T-cell (primary cell): ENCODE results near the gene ESRRG. TPM values are rescaled to one million over a fixed set of nuclear protein-coding genes. Genes with fewer than 3 reads are reported as not detected.

Experiments used
- ATAC-seq, 4 experiments: fragments of 200-7000 bp in 3 of 4; fragments of 150-1000 bp in 1 of 4; cut with Tn5 transposase; replicated peaks in 1 of 4; 1 replicate in 3 of 4; 2 replicates in 1 of 4; pipeline ENCODE4 v1.10.0; 2021; ENCODE audit warnings: moderate library complexity in 3 of 4, mild to moderate bottlenecking in 2 of 4, moderate number of reproducible peaks in 1 of 4
- CTCF ChIA-PET, 2 donors: fragments of 300-600 bp; sonication (Branson Sonifier 250); formaldehyde crosslinking; loops; one replicate each; lab custom pipeline; 2022; ENCODE audit warnings: antibody characterized with exemption in 2 of 2; lab: Charles Lee
- POLR2A ChIA-PET, 2 donors: fragments of 300-600 bp; sonication (Branson Sonifier 250); formaldehyde crosslinking; loops; one replicate each; lab custom pipeline; 2022; ENCODE audit warnings: antibody characterized with exemption in 2 of 2; lab: Charles Lee
- DNase-seq, 35 experiments: peaks; one replicate each; pipeline versions ENCODE4 v3.0.0 to v3.0.0-alpha.2; 2013 to 2023
- H3K27ac ChIP-seq: one replicate; pipeline ENCODE4 v1.5.1; 2013; ENCODE audit warnings: low read length
- H3K27me3 ChIP-seq, 2 experiments: replicated peaks in 1 of 2; 1 replicate in 1 of 2; 2 replicates in 1 of 2; pipeline versions ENCODE4 v1.6.1 to v1.7.0; 2013; ENCODE audit warnings: low read length in 1 of 2, mixed read lengths in 1 of 2; ENCODE audit not compliant: control insufficient read depth in 2 of 2, insufficient read depth in 2 of 2; ENCODE audit errors: extremely low read depth in 1 of 2
- H3K36me3 ChIP-seq, 2 donors: 1 replicate in 1 of 2; 2 replicates in 1 of 2; pipeline versions ENCODE4 v1.6.1 to v1.7.0; 2013; ENCODE audit warnings: low read length in 1 of 2; ENCODE audit not compliant: control insufficient read depth in 2 of 2, insufficient read depth in 1 of 2; ENCODE audit errors: extremely low read depth in 1 of 2
- H3K4me1 ChIP-seq, 2 experiments: 1 replicate in 1 of 2; 2 replicates in 1 of 2; pipeline versions ENCODE4 v1.6.1 to v1.7.0; 2013; ENCODE audit warnings: low read length in 2 of 2, mixed read lengths in 1 of 2; ENCODE audit not compliant: insufficient read depth in 2 of 2, control insufficient read depth in 1 of 2; ENCODE audit errors: extremely low read depth in 1 of 2
- H3K4me3 ChIP-seq, 2 donors: 1 replicate in 1 of 2; 2 replicates in 1 of 2; pipeline versions ENCODE4 v1.5.1 to v1.7.0; 2013; ENCODE audit warnings: mild to moderate bottlenecking in 2 of 2, low read length in 1 of 2, moderate library complexity in 1 of 2; ENCODE audit not compliant: control insufficient read depth in 1 of 2; ENCODE audit errors: extremely low read depth in 1 of 2
- H3K9me3 ChIP-seq: 2 replicates; pipeline ENCODE4 v1.7.0; 2013
- H3K27ac Mint-ChIP-seq, 2 donors: one replicate each; pipeline ENCODE4 v1.8.0; 2020 to 2021; ENCODE audit warnings: mild to moderate bottlenecking in 2 of 2, mixed read lengths in 2 of 2
- H3K27me3 Mint-ChIP-seq, 2 donors: one replicate each; pipeline ENCODE4 v1.8.0; 2021 to 2022; ENCODE audit warnings: mixed read lengths in 2 of 2
- H3K36me3 Mint-ChIP-seq: one replicate; pipeline ENCODE4 v1.8.0; 2021; ENCODE audit warnings: mixed read lengths
- H3K4me1 Mint-ChIP-seq, 3 donors: one replicate each; pipeline ENCODE4 v1.8.0; 2020 to 2022; ENCODE audit warnings: mixed read lengths in 3 of 3, mild to moderate bottlenecking in 1 of 3
- H3K4me3 Mint-ChIP-seq, 3 donors: one replicate each; pipeline ENCODE4 v1.8.0; 2020 to 2022; ENCODE audit warnings: mild to moderate bottlenecking in 3 of 3, mixed read lengths in 3 of 3, moderate library complexity in 3 of 3
- H3K9me3 Mint-ChIP-seq, 3 donors: one replicate each; pipeline ENCODE4 v1.8.0; 2020 to 2022; ENCODE audit warnings: mixed read lengths in 3 of 3
- WGBS: methylation state at CpG from one replicate; pipeline ENCODE4 v1.1.5; 2013; ENCODE audit warnings: missing lambda C conversion rate; ENCODE audit not compliant: insufficient coverage; 5-methylcytosine and 5-hydroxymethylcytosine counted together
- total RNA-seq, 35 experiments: library from RNA in 6 of 35; stranded (reverse) in 6 of 35; fragments of 120-200 nt in 1 of 35; gene quantifications; one replicate each; pipeline versions ENCODE4 v1.2.1 to v1.2.4 and lab custom pipeline; 2013 to 2026

Gene ESRRG
- total RNA-seq (under 1 TPM in 1 of 5 donors, not detected in 4; 0.13 TPM), total RNA-seq (lab: John Stamatoyannopoulos, UW) (0 to 0.06 (median 0) reads per million in 29 experiments)
- 0.42 TPM for total RNA-seq (2013)

- Mint-ChIP-seq H3K4me1 (peaks cover 0 to 4% (median 2%) of the 10 kb centered on the region in 3 donors), H3K27me3 (peaks cover 4 to 16% of the 10 kb centered on the region in 2 donors), H3K27ac (no peak within 1 kb of the TSS), H3K4me3 (no peak within 1 kb of the TSS), H3K36me3 (no peaks in the 10 kb centered on the region), H3K9me3 (no peaks in the 10 kb centered on the region)
- ATAC-seq (no peak), DNase-seq (no peak)
- no peaks in the 10 kb centered on the region for H3K4me1 ChIP-seq
- no peak within 1 kb of the TSS for H3K27ac ChIP-seq
- WGBS = no CpG with 5 or more reads among the region's 17 CpGs
- H3K4me3 ChIP-seq = no peak within 1 kb of the TSS
- ChIA-PET CTCF (no interaction called here), POLR2A (interaction anchor here in 1 of 2 donors (1.2 kb wide), 1 partner anchor 16 kb away, joined by 3 read pairs; no protein-coding TSS in a partner anchor)
- H3K36me3 ChIP-seq = no peaks in the 10 kb centered on the region
- H3K27me3 ChIP-seq = peaks cover 2 to 8% of the 10 kb centered on the region in 2 experiments
- H3K9me3 ChIP-seq = no peaks in the 10 kb centered on the region
Measured at GRCh38 chr1:216723274-216723780, at the start of gene ESRRG. TSS of gene ESRRG (minus strand) at chr1:216723429. CDS start at chr1:216723299, 130 bp downstream.

GRCh38 chr1:216771922-216772321 is 48.7 kb upstream of the ESRRG start:
- Mint-ChIP-seq H3K27me3 (no peaks in the 10 kb centered on the region), H3K4me3 (no peak overlapping the region), H3K4me1 (no peaks in the 10 kb centered on the region), H3K27ac (no peak overlapping the region), H3K36me3 (no peaks in the 10 kb centered on the region), H3K9me3 (peaks cover 4 to 15% (median 5%) of the 10 kb centered on the region in 3 donors)
- WGBS = 56% methylated on average over 2 of the region's 4 CpGs
- Histone ChIP-seq H3K4me3 (no peak overlapping the region), H3K4me1 (no peaks in the 10 kb centered on the region), H3K27me3 (no peaks in the 10 kb centered on the region), H3K9me3 (no peaks in the 10 kb centered on the region), H3K36me3 (no peaks in the 10 kb centered on the region), H3K27ac (no peak overlapping the region)
- CTCF ChIA-PET = no interaction called here
- ATAC-seq (no peak), DNase-seq (no peak)
- POLR2A ChIA-PET = interaction anchor here in 1 of 2 donors (0.6 kb wide), 1 partner anchor 732 kb away, joined by 4 read pairs; no protein-coding TSS in a partner anchor

DNA sequence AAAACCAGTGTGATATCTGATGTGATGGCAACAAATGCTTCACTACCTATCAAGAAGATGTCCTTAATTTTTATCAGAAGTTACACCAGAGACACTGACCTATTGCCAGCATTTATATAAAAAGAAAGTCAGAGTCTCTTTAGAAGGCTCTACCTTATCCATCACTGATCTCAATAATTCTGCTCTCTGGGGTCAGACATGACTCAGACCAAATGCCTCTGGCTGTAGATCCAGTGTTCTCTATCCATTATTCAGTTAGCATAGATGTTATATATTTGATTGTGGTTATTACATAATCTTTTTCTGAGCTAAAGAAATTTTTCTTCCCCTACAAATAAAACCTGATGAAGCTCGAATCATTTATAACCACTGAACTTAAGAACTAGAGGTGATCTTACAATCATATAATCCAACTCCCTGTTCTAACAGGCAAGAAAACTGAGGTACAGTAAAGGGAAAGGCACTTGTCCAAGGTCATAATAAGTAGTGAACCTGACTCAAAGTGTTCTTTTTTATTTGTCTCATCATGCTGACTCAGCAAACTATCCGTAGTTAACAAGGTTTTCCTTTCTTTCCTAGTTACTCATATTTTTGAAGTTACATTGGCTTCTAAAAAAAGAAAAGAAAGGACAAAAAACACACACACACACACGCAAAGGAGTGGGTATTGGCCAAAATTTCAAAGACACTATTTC is 43.6 kb upstream of the ESRRG start:
- Histone ChIP-seq H3K4me3 (no peak overlapping the region), H3K9me3 (no peaks in the 10 kb centered on the region), H3K27ac (no peak overlapping the region), H3K4me1 (no peaks in the 10 kb centered on the region), H3K27me3 (no peaks in the 10 kb centered on the region), H3K36me3 (no peaks in the 10 kb centered on the region)
- H3K9me3 Mint-ChIP-seq = peaks cover 4 to 8% (median 8%) of the 10 kb centered on the region in 3 donors
- ChIA-PET CTCF (no interaction called here), POLR2A (interaction anchor here in 1 of 2 donors (1.0 kb wide), 1 partner anchor 82 kb away, joined by 5 read pairs; no protein-coding TSS in a partner anchor)
- no peaks in the 10 kb centered on the region for H3K27me3 Mint-ChIP-seq
- no peak overlapping the region for H3K27ac Mint-ChIP-seq
- ATAC-seq = no peak
- H3K4me1 Mint-ChIP-seq = no peaks in the 10 kb centered on the region
- H3K36me3 Mint-ChIP-seq = no peaks in the 10 kb centered on the region
- DNase-seq = no peak
- no peak overlapping the region for H3K4me3 Mint-ChIP-seq
- no CpG with 5 or more reads among the region's 3 CpGs for WGBS

DNA sequence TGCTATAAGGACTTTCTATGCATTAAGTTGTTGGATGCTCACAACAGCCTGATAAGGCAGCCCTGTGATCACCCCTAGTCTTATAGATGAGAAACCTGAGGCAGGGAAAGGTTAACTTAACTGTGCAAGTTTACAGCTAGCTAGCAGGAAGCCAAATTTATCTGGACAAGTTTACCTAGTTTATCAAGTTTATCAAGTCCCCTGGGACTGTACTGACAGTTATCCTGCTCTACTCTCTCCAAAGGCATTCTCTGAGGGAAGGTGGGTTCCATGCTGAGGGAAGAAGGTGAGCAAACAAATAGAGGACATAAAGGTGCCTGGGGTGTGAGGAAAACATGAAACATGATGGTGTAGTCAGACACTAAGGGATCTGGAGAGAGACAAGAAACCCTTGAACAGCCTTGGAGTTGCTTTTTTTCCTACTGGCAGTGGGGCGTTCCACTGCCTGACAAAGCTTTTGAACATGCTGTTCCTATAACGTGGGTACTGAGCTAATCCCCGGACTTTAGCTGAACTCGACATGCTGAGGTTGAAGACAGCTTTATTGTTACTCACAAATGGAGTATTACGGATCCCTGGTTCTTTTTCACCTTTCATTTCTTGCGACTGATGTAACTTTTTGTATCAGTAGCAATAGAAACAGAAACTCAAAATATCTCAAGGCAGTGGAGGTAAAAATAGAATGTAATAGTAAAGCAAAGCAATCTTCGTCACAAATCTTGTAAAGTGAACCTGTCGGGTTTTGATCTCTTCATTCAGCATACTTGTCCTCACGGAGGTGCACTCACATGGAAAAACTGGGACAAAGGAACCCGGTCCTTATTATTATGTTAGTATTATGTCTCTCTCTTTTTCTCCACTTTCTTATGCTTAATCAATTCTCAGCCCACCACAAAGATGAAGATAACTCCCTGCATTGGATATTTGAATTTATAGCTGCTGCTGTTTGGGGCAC is 42.4 kb upstream of the ESRRG start:
- H3K9me3 Mint-ChIP-seq = peaks cover 4 to 13% (median 8%) of the 10 kb centered on the region in 3 donors
- no peaks in the 10 kb centered on the region for H3K27me3 Mint-ChIP-seq
- H3K4me3 Mint-ChIP-seq = no peak overlapping the region
- H3K4me1 Mint-ChIP-seq = no peaks in the 10 kb centered on the region
- Histone ChIP-seq H3K27ac (no peak overlapping the region), H3K4me1 (no peaks in the 10 kb centered on the region), H3K4me3 (no peak overlapping the region), H3K9me3 (no peaks in the 10 kb centered on the region), H3K36me3 (no peaks in the 10 kb centered on the region), H3K27me3 (no peaks in the 10 kb centered on the region)
- CTCF ChIA-PET = no interaction called here
- ATAC-seq (no peak), DNase-seq (no peak)
- WGBS = 63% methylated on average over 4 of the region's 10 CpGs
- H3K36me3 Mint-ChIP-seq = no peaks in the 10 kb centered on the region
- no peak overlapping the region for H3K27ac Mint-ChIP-seq
- POLR2A ChIA-PET = no interaction called here

DNA sequence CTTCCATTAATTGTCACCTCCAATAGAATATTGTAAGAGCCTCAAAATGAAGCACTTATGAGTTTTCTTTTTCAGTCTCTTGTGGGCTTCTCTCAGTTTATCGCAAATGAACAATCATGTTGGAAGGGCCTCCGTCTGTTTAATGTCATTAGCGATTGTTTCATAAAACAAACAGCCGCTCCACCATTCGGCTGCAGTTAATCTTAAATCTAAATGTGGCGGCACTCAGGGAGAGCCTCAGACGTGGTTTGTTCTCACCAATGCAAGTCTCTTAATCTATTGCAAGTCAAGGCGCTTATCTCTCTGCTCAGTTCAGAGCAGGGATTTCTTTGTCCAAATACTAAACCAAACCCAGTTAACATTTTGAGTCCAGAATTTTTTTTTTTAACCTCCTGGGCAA is 34.9 kb upstream of the ESRRG start:
- ATAC-seq = no peak
- CTCF ChIA-PET = no interaction called here
- no peaks in the 10 kb centered on the region for H3K4me1 Mint-ChIP-seq
- Histone ChIP-seq H3K27me3 (no peaks in the 10 kb centered on the region), H3K27ac (no peak overlapping the region), H3K4me3 (no peak overlapping the region), H3K4me1 (no peaks in the 10 kb centered on the region), H3K36me3 (no peaks in the 10 kb centered on the region), H3K9me3 (no peaks in the 10 kb centered on the region)
- no peaks in the 10 kb centered on the region for H3K36me3 Mint-ChIP-seq
- H3K27me3 Mint-ChIP-seq = no peaks in the 10 kb centered on the region
- DNase-seq = no peak
- no peak overlapping the region for H3K4me3 Mint-ChIP-seq
- H3K27ac Mint-ChIP-seq = no peak overlapping the region
- POLR2A ChIA-PET = no interaction called here
- 99% methylated on average over 8 of the region's 8 CpGs for WGBS
- H3K9me3 Mint-ChIP-seq = peaks cover 0 to 5% (median 0%) of the 10 kb centered on the region in 3 donors

GRCh38 chr1:216757110-216757509 is 33.9 kb upstream of the ESRRG start:
- POLR2A ChIA-PET = no interaction called here
- H3K4me3 Mint-ChIP-seq = no peak overlapping the region

More at GRCh38 chr1:216757110-216757509, 33.9 kb upstream of the ESRRG start:
- no peaks in the 10 kb centered on the region for H3K4me1 ChIP-seq
- ATAC-seq = no peak
- DNase-seq = no peak
- CTCF ChIA-PET = no interaction called here
- H3K9me3 Mint-ChIP-seq = peaks cover 0 to 5% (median 0%) of the 10 kb centered on the region in 3 donors
- H3K27me3 ChIP-seq = no peaks in the 10 kb centered on the region
- no peak overlapping the region for H3K4me3 ChIP-seq
- H3K27me3 Mint-ChIP-seq = no peaks in the 10 kb centered on the region
- H3K27ac ChIP-seq = no peak overlapping the region
- H3K36me3 ChIP-seq = no peaks in the 10 kb centered on the region
- no CpG with 5 or more reads among the region's 1 CpG for WGBS
- no peaks in the 10 kb centered on the region for H3K36me3 Mint-ChIP-seq
- H3K4me1 Mint-ChIP-seq = no peaks in the 10 kb centered on the region
- H3K9me3 ChIP-seq = no peaks in the 10 kb centered on the region
- no peak overlapping the region for H3K27ac Mint-ChIP-seq
